GM12874 (cell line): ENCODE results near the gene NTN3.

ENCODE experiments used
- TF ChIP-seq, protein P1 (sequence below): IDR thresholded peaks from 2 replicates; pipeline ENCODE4 v1.5.1; 2011; ENCODE audit warnings: low read depth, mild to moderate bottlenecking, control low read depth, low read length, moderate library complexity; ENCODE audit not compliant: insufficient read depth

Gene NTN3

GRCh38 chr16:2450535-2450934, 20.6 kb upstream of the NTN3 start:
- TF ChIP-seq, protein P1, sequence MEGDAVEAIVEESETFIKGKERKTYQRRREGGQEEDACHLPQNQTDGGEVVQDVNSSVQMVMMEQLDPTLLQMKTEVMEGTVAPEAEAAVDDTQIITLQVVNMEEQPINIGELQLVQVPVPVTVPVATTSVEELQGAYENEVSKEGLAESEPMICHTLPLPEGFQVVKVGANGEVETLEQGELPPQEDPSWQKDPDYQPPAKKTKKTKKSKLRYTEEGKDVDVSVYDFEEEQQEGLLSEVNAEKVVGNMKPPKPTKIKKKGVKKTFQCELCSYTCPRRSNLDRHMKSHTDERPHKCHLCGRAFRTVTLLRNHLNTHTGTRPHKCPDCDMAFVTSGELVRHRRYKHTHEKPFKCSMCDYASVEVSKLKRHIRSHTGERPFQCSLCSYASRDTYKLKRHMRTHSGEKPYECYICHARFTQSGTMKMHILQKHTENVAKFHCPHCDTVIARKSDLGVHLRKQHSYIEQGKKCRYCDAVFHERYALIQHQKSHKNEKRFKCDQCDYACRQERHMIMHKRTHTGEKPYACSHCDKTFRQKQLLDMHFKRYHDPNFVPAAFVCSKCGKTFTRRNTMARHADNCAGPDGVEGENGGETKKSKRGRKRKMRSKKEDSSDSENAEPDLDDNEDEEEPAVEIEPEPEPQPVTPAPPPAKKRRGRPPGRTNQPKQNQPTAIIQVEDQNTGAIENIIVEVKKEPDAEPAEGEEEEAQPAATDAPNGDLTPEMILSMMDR, result no peak

DNA sequence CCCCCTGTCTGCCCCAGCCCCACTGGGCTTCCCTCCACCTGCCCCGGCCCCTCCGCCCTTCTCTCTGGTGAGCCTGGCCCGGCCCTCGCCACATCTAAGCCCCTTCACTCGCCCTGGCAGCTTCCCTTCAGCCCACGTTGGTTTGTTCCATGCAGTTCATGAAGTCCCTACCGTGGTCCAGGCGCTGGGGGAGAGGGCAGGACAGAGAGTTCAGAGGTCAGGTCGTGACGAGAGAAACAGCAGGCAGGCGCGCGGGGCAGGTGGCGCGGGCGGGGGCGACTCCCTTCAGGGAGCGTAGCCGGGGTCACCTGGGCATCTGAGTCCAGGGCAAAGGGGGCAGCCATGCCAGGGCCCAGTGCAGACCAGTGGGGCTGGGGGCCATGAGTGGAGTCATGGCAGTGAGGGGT, 20.1 kb upstream of the NTN3 start:
- TF ChIP-seq, protein P1, result no peak

- TF ChIP-seq, protein P1, result no peak
Measured at GRCh38 chr16:2451851-2452320, 19.2 kb upstream of the NTN3 start.

- TF ChIP-seq, protein P1, result no peak
Measured at GRCh38 chr16:2452650-2453049, 18.4 kb upstream of the NTN3 start.

DNA sequence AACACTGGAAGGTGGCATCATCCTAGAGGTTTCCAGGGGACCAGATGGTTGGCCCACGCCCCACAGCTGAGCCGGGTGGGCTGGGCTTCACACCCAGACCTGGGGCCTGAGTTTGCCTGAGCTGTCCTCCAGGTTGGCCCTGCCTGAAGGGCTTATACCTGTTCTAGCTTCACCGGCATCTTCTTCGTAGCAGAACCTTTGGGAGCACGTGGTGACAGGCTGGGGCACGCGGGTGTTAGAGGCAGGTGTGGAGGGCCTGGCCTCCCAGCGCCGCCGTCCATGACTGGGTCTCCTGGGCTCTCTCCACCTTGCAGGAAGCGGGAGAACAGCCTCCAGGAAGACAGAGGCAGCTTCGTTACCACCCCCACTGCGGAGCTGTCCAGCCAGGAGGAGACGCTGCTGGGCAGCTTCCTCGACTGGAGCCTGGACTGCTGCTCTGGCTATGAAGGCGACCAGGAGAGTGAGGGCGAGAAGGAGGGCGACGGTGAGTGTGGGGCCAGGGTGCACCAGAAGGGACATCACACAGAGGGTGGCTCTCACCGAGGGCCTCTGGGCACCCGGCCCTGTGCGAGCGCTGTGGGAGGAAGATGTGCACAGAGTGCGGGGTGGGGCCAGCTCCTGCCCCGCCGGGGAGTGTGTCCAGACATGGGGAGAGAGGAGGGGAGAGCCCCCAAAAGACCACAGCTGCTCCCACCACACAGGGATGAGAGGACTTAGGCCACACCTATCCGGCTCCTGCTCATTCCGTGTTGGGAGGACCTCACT, 15.8 kb upstream of the NTN3 start:
- TF ChIP-seq, protein P1, result no peak

GRCh38 chr16:2456551-2457153, 14.4 kb upstream of the NTN3 start:
- TF ChIP-seq, protein P1, result no peak

DNA sequence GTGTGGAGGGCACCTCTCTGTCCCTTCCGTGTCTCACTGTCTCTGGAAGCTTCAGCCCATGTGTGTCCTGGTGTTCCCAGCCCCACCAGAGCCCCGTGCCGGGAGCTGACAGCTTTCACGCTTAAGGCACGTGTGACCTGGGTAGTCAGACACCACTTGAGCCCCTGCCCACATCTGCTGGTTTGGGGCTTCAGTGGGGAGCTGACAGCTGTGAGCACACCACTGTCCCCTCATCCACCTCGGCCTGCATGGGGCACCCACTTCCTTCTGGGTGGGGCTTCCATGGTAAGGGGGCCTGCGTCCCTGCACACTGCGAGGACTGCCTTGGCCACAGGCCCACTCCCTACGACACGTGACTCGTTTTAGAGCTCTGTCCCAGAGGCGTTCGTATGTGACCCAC, 13.8 kb upstream of the NTN3 start:
- TF ChIP-seq, protein P1, result no peak
